GM12865 (cell line): ENCODE measurements around the gene GPR132.
"Not testable (repeated sequence)": the region's sequence is repeated elsewhere in the genome, so short reads cannot be mapped to it uniquely, and the experiment has no call there.

Source experiments
- DNase-seq: peaks from one replicate; pipeline ENCODE4 v3.0.0; 2010; ENCODE audit warnings: low read depth
- H3K4me3 ChIP-seq: 2 replicates; pipeline ENCODE4 v1.5.1; 2011; ENCODE audit warnings: mild to moderate bottlenecking, low read depth, low read length, control low read depth
- TF ChIP-seq, protein P1 (sequence below): IDR thresholded peaks from 2 replicates; pipeline ENCODE4 v1.5.1; 2011; ENCODE audit warnings: low read length, control low read depth, low read depth, inconsistent platforms; ENCODE audit not compliant: insufficient read depth; ENCODE audit errors: missing control alignments

Gene GPR132

DNA sequence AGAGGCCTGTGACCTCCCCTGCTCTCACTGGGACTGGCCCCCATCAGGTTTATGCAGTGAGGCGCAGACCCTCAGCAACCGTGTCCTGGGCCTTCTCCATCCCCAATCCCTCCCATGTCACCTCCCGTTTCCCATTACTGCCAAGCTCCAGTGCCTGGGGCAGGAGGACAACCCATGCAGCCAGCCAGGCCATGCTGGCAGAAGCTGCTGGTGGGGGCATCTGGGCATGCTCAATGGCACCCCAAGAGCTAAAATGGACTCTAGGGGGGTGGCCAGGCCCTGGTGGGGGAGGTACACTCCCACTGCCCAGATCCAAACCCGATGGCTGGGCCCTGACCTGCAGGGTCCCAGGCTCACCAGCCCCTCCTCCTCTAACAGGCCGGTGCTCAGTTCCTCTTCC lies 20.5 kb upstream of the GPR132 start:
- TF ChIP-seq, protein P1, sequence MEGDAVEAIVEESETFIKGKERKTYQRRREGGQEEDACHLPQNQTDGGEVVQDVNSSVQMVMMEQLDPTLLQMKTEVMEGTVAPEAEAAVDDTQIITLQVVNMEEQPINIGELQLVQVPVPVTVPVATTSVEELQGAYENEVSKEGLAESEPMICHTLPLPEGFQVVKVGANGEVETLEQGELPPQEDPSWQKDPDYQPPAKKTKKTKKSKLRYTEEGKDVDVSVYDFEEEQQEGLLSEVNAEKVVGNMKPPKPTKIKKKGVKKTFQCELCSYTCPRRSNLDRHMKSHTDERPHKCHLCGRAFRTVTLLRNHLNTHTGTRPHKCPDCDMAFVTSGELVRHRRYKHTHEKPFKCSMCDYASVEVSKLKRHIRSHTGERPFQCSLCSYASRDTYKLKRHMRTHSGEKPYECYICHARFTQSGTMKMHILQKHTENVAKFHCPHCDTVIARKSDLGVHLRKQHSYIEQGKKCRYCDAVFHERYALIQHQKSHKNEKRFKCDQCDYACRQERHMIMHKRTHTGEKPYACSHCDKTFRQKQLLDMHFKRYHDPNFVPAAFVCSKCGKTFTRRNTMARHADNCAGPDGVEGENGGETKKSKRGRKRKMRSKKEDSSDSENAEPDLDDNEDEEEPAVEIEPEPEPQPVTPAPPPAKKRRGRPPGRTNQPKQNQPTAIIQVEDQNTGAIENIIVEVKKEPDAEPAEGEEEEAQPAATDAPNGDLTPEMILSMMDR = no peak
- no peak for DNase-seq
- no peak overlapping the region for H3K4me3 ChIP-seq

DNA sequence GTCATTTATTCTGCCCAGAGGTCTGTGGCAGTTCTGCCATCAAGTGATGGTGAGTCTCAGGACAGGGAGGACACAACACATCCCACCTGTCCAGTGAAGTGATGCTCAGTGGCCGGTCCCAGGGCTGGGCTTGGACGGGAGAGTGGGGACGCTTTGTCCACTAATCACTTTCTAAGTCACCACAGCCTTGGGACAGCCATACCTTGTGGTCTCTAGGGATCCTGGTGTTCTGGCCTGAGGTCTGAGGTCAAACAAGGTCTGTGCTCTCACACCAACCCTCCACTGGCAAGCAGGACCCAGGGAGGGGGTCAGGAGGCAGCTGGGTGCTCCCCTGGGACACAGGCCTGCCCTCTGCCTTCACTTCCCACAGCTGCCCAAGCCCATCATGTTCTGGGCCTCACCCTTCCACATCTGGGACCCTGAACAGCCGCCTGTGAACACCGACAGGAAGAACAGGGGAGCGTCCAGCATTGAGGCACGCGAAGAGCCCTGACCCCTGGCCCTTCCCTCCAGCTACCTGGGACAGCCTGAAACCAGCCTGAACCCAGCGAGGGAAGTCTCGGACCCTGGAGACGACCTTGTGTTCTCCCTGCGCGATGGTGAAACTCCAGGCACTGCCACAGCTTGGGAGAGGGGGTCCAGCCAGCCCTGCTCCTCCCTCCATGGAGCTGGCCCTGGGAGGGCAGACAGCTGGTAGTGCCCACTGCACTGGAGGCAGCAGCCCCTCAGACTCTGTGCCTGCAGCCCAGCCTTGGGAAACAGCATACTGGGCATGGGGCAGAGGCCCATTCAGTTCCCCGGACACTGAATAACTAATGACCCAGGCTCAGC lies 19.7 kb upstream of the GPR132 start:
- no peak for DNase-seq
- TF ChIP-seq, protein P1 = no peak
- H3K4me3 ChIP-seq = no peak overlapping the region

DNA sequence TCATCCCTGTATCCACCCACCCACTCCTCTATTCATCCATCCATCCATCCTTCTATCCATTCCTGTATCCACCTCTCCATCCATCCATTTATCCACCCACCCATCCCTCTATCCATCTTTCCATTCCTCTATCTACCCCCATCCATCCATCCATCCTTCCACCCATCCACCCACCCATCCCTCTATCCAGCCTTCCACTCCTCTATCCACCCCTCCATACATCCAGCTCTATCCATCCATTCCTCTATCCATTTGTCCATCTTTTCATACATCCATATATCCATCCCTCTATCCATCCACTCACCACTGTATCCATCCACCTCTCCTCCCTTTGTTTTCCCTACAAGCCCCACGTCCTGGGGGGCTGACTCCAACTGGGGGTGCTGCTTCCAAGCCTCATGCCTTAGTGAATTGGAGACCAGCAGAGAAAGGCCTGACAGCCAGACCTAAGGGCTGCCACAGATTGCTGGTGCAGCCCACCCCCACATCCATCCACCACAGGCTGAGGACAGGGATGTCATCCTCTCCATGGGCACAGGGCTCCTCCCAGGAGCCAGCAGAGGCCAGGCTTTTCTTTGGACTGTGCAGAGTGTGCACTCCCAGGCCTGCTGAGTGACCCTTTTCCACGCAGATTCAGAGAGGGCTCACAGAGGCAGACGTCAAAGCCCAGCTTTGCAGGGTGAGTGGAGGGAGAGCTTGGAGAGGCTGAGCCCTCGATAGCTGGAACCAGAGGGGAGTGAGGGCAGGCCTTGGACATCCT lies 18.9 kb upstream of the GPR132 start:
- H3K4me3 ChIP-seq = no peak overlapping the region

DNA sequence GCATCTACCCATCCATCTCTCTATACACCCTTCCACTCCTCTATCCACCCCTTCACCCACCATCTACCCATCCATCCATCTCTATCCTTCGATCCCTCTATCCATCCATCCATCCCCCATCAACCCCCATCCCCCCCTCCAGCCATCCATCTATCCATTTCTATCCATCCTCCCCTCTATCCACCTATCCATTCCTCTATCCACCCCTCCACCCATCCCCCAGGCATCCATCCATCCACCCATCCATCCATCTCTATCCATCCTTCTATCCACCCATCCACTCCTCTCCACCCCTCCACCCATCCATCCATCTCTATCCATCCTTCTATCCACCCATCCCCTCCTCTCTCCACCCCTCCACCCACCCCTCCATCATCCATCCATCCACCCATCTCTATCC lies 17.5 kb upstream of the GPR132 start:
- no peak overlapping the region for H3K4me3 ChIP-seq
- DNase-seq = no peak
- TF ChIP-seq, protein P1 = no peak

More for the DNA sequence above, 18.9 kb upstream of the GPR132 start:
- TF ChIP-seq, protein P1 = no peak
- no peak for DNase-seq

DNA sequence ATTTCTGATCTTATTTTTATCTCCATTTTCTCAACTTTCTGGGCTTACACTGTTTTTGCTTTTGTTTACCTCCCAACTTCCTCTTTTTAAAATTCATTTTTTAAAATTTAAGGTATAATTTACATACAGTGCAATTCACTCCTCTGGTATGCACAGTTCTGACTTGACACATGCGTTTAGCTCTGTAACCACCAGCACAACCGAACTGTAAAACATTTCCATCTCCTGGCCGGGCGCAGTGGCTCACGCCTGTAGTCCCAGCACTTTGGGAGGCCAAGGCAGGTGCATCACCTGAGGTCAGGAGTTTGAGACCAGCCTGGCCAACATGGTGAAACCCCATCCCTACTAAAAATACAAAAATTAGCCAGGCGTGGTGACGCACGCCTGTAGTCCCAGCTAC lies 16.2 kb upstream of the GPR132 start:
- not testable (repeated sequence) for H3K4me3 ChIP-seq, DNase-seq

DNA sequence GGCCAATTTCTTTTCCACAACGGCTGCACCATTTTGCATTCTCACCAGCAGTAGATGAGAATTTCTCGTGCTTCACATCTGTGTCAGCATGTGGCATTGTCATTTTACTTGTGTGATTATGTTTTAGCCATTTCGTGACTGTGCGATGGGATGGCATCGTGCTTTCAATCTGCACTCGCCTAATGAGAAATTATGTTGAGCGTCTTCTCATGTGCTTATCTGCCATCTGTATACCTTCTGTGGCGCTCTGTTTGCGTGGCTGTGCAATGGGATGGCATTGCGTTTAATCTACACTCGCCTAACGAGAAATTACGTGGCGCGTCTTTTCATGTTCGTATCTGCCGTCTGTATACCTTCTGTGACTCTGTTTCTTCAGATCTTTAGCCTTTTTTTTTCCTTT lies 14.9 kb upstream of the GPR132 start:
- no peak overlapping the region for H3K4me3 ChIP-seq
- TF ChIP-seq, protein P1 = no peak
- no peak for DNase-seq

DNA sequence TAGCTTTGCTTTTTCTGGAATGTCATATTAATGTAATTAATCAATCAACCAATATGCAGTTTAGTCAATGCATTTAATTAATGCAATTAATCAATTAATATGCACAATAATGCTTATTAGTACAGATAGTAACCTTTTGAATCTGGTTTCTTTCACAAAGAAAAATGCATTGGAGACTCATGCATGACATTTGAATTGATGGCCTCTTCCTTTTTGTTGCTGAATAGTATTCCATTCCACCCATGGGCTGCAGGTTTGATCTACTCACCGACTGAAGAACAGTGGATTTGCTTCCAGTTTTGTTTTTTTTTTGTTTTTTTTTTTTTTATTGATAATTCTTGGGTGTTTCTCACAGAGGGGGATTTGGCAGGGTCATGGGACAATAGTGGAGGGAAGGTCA lies 13.1 kb upstream of the GPR132 start:
- no peak for DNase-seq
- TF ChIP-seq, protein P1 = no peak
- H3K4me3 ChIP-seq = no peak overlapping the region
